Measurements from ENCODE around the gene ALPK1. TPM values are rescaled to one million over a fixed set of nuclear protein-coding genes. Genes with fewer than 3 reads are reported as not detected.
"Not testable (repeated sequence)": the region's sequence is repeated elsewhere in the genome, so short reads cannot be mapped to it uniquely, and the experiment has no call there.

The ALPK1 gene
- total RNA-seq, 4 donors from 2014 or later: 1.8 to 12.6 (median 3.3) TPM

DNA sequence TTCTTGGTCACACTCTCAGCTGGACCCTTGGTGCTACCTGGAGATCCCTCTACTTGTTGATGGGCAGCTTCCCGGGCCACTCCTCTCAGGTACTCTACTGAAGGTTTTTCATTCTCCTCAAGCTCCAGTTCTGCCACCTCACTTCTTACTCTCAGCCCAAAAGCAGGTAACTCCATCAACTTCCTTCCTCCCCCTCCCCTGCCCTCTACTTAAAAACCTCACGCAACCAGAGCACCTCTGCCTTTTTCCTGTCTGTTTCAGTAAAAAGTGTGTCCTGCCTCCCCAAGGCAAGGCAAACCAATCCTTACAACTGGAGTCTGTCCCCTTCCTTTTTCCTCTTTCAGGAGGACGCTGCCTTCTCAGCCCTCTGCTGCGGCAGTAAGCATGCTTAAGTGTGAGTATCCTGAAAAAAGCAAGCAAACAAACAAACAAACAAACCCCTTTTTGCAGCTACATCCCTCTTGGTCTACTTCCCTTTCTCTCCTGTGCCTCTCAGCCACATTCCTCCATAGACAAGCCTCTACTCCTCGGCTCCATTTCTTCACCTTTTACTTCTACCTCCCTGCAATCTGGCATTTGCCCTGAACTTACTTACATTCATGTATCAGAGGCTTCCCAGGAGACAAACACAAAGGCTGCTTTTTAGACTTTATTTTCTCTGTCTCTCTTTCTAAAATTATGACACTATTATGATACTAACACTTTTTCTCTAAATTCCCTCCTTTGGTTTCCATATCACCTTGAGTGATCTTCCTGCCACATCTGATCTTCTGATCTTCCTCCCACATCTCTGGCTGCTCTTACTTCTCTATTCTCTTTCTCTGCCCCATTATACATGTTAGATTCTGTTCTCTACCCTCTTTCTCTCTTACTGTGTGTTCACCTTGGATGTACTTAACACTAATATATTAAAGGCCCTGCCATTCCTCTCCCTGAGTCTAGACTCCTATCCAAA, 5.4 kb downstream of the ALPK1 start:
- Histone ChIP-seq H3K27ac (no peak overlapping the region), H3K27me3 (no peaks in the 10 kb centered on the region), H3K4me1 (peaks cover 0 to 12% of the 10 kb centered on the region in 2 donors), H3K9me3 (no peaks in the 10 kb centered on the region), H3K4me3 (no peak overlapping the region), H3K36me3 (no peaks in the 10 kb centered on the region)
- ATAC-seq (no peak), DNase-seq (no peak)
- intact Hi-C loops (cut with DNase I; ENCODE audit: low total_unique reads): no loop called here
- in situ Hi-C loops (cut with MboI; ENCODE audit: low sequenced_read_pairs in 4 of 4): no loop called here
- no peak for TF ChIP-seq POLR2A (IDR thresholded peaks at IDR 0.05)
- TF ChIP-seq, protein P1, sequence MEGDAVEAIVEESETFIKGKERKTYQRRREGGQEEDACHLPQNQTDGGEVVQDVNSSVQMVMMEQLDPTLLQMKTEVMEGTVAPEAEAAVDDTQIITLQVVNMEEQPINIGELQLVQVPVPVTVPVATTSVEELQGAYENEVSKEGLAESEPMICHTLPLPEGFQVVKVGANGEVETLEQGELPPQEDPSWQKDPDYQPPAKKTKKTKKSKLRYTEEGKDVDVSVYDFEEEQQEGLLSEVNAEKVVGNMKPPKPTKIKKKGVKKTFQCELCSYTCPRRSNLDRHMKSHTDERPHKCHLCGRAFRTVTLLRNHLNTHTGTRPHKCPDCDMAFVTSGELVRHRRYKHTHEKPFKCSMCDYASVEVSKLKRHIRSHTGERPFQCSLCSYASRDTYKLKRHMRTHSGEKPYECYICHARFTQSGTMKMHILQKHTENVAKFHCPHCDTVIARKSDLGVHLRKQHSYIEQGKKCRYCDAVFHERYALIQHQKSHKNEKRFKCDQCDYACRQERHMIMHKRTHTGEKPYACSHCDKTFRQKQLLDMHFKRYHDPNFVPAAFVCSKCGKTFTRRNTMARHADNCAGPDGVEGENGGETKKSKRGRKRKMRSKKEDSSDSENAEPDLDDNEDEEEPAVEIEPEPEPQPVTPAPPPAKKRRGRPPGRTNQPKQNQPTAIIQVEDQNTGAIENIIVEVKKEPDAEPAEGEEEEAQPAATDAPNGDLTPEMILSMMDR (IDR thresholded peaks at IDR 0.05 in 4 of 5, conservative IDR thresholded peaks at IDR 0.05 in 1 of 5): no peak

DNA sequence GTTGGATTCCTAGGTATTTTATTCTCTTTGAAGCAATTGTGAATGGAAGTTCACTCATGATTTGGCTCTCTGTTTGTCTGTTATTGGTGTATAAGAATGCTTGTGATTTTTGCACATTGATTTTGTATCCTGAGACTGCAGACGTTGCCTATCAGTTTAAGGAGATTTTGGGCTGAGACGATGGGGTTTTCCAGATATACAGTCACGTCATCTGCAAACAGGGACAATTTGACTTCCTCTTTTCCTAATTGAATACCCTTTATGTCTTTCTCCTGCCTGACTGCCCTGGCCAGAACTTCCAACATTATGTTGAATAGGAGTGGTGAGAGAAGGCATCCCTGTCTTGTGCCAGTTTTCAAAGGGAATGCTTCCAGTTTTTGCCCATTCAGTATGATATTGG, 8.3 kb downstream of the ALPK1 start:
- ATAC-seq; H3K36me3 ChIP-seq; H3K4me3 ChIP-seq; in situ Hi-C loops (cut with MboI; ENCODE audit: low sequenced_read_pairs in 4 of 4); intact Hi-C loops (cut with DNase I; ENCODE audit: low total_unique reads); H3K4me1 ChIP-seq; DNase-seq; H3K27me3 ChIP-seq; H3K9me3 ChIP-seq; H3K27ac ChIP-seq: not testable (repeated sequence)

DNA sequence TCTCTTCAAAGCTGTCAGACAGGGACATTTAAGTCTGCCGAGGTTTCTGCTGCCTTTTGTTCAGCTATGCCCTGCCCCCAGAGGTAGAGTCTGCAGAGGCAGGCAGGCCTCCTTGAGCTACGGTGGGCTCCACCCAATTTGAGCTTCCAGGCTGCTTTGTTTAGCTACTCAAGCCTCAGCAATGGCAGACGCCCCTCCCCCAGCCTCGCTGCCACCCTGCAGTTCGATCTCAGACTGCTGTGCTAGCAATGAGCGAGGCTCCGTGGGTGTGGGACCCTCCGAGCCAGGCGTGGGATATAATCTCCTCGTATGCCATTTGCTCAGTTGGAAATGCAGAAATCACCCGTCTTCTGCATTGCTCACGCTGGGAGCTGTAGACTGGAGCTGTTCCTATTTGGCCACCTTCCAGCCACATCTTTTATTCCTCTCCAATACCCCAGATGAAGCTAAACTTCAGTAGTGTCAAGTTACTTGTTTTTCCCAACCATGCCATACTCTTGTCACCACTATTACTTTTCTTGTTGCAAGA, 12.2 kb downstream of the ALPK1 start:
- ATAC-seq; H3K4me3 ChIP-seq; DNase-seq; H3K4me1 ChIP-seq; H3K27ac ChIP-seq; H3K9me3 ChIP-seq; in situ Hi-C loops (cut with MboI; ENCODE audit: low sequenced_read_pairs in 4 of 4); H3K36me3 ChIP-seq; intact Hi-C loops (cut with DNase I; ENCODE audit: low total_unique reads); H3K27me3 ChIP-seq: not testable (repeated sequence)

DNA sequence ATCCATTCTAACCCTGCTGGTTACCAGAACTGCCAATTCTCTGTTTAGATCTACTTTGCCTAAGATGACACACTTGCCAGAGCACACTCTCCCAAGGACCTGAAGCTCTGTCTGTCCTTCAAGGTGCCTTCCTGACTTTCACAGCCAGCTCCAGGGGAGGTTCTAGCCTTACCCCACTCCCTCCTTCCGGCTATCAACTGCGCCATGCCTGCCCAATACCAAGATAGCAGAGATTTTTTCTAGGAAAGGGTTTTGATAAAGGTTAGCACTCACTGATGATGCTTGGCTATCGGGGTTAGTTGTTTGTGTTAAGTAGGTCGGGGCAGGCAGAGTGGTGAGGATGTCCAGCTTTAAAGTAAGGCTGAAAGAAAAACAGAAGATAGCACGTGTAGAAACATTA, 14.3 kb downstream of the ALPK1 start:
- intact Hi-C loops (cut with DNase I; ENCODE audit: low total_unique reads) (no loop called here), in situ Hi-C loops (cut with MboI; ENCODE audit: low sequenced_read_pairs in 4 of 4) (no loop called here)
- no peaks in the 10 kb centered on the region for H3K27me3 ChIP-seq
- no peaks in the 10 kb centered on the region for H3K9me3 ChIP-seq
- H3K4me3 ChIP-seq: no peak overlapping the region
- TF ChIP-seq, protein P1 (IDR thresholded peaks at IDR 0.05 in 4 of 5, conservative IDR thresholded peaks at IDR 0.05 in 1 of 5): no peak
- TF ChIP-seq POLR2A (IDR thresholded peaks at IDR 0.05): no peak
- H3K27ac ChIP-seq: no peak overlapping the region
- ATAC-seq (no peak), DNase-seq (no peak)
- H3K4me1 ChIP-seq: no peaks in the 10 kb centered on the region
- H3K36me3 ChIP-seq: no peaks in the 10 kb centered on the region

DNA sequence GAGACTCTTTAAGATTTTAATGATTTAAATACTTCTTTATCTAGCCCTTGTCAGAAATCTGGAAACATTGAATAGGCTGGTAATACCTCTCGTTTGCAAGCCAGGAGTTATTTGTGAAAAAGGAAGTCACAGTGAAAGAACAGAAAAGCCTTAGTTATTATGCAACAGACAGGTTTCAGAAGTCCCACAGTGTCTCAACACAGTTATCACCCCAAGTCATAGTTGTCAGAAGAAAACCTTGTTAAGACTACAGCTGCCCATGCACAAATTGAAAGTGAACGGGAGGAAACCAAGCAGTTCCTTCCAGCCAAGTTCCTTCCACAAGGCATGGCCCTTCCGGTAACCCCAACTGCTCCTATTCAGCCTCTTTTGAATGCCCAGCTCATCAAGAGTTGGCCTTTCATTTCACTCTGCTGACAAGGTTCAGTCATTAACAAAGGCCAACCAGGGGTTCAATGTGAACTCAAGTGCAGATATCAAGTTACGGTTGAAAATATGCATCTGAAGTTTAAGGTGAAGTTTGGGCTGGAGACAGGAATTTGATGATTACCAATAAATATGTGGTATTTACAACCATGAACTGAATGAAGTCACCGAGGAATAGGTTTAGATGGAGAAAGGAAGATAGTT, 15.6 kb downstream of the ALPK1 start:
- Histone ChIP-seq H3K9me3 (no peaks in the 10 kb centered on the region), H3K36me3 (no peaks in the 10 kb centered on the region), H3K4me3 (no peak overlapping the region), H3K27ac (no peak overlapping the region), H3K4me1 (no peaks in the 10 kb centered on the region), H3K27me3 (no peaks in the 10 kb centered on the region)
- DNase-seq (no peak), ATAC-seq (no peak)
- TF ChIP-seq POLR2A (IDR thresholded peaks at IDR 0.05): no peak
- TF ChIP-seq, protein P1 (IDR thresholded peaks at IDR 0.05 in 4 of 5, conservative IDR thresholded peaks at IDR 0.05 in 1 of 5): no peak
- in situ Hi-C loops (cut with MboI; ENCODE audit: low sequenced_read_pairs in 4 of 4): no loop called here
- intact Hi-C loops (cut with DNase I; ENCODE audit: low total_unique reads): no loop called here

Data from gastrocnemius medialis (tissue), 4 donors.